ENCODE data around the gene VTCN1. TPM values are rescaled to one million over a fixed set of nuclear protein-coding genes. Genes with fewer than 3 reads are reported as not detected.

The VTCN1 gene
- total RNA-seq, 2 donors from 2014 or later: 4.0 to 7.8 TPM

DNA sequence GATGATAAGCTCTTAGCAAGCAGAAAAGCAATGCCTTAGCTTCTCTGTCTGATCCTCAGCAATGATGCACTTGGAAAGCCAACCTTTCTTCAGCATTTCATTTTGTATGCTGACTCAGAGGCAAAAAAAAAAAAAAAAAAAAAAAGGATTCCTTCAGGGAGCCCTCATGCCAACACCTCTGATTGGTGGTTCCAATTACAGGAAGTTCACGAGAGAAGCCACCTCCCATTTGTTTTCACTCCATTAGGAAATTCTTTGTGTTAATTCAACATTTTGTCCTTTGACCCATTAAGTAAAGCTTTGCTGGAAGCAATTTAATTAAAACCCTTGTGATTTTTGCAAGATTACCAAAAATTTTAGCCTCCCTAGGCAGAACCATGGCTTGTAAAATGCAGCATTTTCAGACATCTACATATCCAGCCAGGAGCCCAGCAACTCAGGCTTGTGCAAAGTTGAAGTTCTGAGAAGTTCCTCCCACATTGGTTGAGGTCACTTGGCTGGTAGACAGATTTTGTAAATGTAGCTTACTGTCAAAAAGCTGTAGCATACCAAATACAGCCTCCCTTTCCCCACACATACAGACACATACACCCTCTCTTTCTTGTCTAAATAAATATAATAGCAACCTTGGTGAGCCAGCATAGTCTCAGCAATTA is 27.1 kb upstream of the VTCN1 start:
- DNase-seq (ENCODE audit: low spot score): no peak
- WGBS: 16% methylated on average over 1 of the region's 1 CpG
- Histone ChIP-seq H3K27me3 (replicated peaks; ENCODE audit: insufficient read depth) (no peaks in the 10 kb centered on the region), H3K4me3 (no peak overlapping the region), H3K36me3 (no peaks in the 10 kb centered on the region), H3K27ac (no peak overlapping the region), H3K4me1 (replicated peaks) (no peaks in the 10 kb centered on the region), H3K9me3 (no peaks in the 10 kb centered on the region)
- intact Hi-C loops (cut with DNase I): no loop called here
- TF ChIP-seq POLR2AphosphoS5 (IDR thresholded peaks at IDR 0.05) (no peak), CTCF (IDR thresholded peaks at IDR 0.05) (no peak), POLR2A (IDR thresholded peaks at IDR 0.05) (no peak)

DNA sequence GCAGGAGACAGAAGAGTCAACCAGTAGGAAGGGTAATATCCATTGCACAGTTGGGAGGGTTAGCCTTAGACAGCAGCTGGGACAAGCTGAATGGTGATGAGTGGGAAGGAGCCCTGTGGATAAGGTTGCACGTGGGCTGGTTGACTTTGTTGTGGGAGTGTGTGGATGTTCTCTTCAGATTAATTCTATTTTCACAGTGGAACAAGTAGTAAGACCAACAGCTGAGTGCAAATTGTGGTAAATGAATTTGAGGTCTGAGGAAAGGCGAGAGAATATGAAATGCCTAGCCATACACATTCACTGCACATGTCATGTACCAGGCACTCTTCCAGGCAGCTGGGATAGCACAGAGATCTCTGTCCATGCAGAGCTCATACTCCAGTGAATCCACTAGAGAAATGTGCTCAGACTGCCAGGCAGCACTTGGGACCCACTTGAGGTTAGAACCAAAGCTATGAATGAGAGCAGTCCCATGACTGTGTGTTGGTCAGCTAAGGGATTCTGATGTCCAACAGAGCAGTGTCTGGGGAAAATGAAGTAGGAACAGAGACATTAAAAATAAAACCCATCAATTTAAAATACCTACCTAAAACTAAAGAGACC is 25.2 kb upstream of the VTCN1 start:
- TF ChIP-seq CTCF (IDR thresholded peaks at IDR 0.05) (no peak), POLR2AphosphoS5 (IDR thresholded peaks at IDR 0.05) (no peak), POLR2A (IDR thresholded peaks at IDR 0.05) (no peak)
- intact Hi-C loops (cut with DNase I): no loop called here

GRCh38 chr1:117232531-117232930 is 21.8 kb upstream of the VTCN1 start:
- H3K27ac ChIP-seq: no peak overlapping the region
- intact Hi-C loops (cut with DNase I): no loop called here
- DNase-seq (ENCODE audit: low spot score): no peak

More for the DNA sequence above, 25.2 kb upstream of the VTCN1 start:
- Histone ChIP-seq H3K4me3 (no peak overlapping the region), H3K4me1 (replicated peaks) (no peaks in the 10 kb centered on the region), H3K27ac (no peak overlapping the region), H3K36me3 (no peaks in the 10 kb centered on the region), H3K27me3 (replicated peaks; ENCODE audit: insufficient read depth) (no peaks in the 10 kb centered on the region), H3K9me3 (no peaks in the 10 kb centered on the region)
- 80% methylated on average over 2 of the region's 2 CpGs for WGBS
- DNase-seq (ENCODE audit: low spot score): no peak

GRCh38 chr1:117231748-117232373 is 21.1 kb upstream of the VTCN1 start:
- WGBS: 19% methylated on average over 4 of the region's 4 CpGs
- no peaks in the 10 kb centered on the region for H3K4me1 ChIP-seq (replicated peaks)
- H3K36me3 ChIP-seq: no peaks in the 10 kb centered on the region
- no peaks in the 10 kb centered on the region for H3K27me3 ChIP-seq (replicated peaks; ENCODE audit: insufficient read depth)
- no peak overlapping the region for H3K27ac ChIP-seq
- intact Hi-C loops (cut with DNase I): no loop called here
- no peaks in the 10 kb centered on the region for H3K9me3 ChIP-seq
- TF ChIP-seq POLR2AphosphoS5 (IDR thresholded peaks at IDR 0.05) (no peak), POLR2A (IDR thresholded peaks at IDR 0.05) (no peak), CTCF (IDR thresholded peaks at IDR 0.05) (no peak)
- peak; percentile 36 for DNase-seq (ENCODE audit: low spot score)
- no peak overlapping the region for H3K4me3 ChIP-seq

More at GRCh38 chr1:117232531-117232930, 21.8 kb upstream of the VTCN1 start:
- H3K4me1 ChIP-seq (replicated peaks): no peaks in the 10 kb centered on the region
- no peaks in the 10 kb centered on the region for H3K36me3 ChIP-seq
- no peak overlapping the region for H3K4me3 ChIP-seq
- 45% methylated on average over 2 of the region's 2 CpGs for WGBS
- H3K27me3 ChIP-seq (replicated peaks; ENCODE audit: insufficient read depth): no peaks in the 10 kb centered on the region
- no peak for TF ChIP-seq POLR2AphosphoS5 (IDR thresholded peaks at IDR 0.05)
- TF ChIP-seq POLR2A (IDR thresholded peaks at IDR 0.05): no peak
- TF ChIP-seq CTCF (IDR thresholded peaks at IDR 0.05): no peak
- H3K9me3 ChIP-seq: no peaks in the 10 kb centered on the region

Measured in prostate gland (tissue), 2 donors.